ENCODE data around the gene OR10H3.

DNA sequence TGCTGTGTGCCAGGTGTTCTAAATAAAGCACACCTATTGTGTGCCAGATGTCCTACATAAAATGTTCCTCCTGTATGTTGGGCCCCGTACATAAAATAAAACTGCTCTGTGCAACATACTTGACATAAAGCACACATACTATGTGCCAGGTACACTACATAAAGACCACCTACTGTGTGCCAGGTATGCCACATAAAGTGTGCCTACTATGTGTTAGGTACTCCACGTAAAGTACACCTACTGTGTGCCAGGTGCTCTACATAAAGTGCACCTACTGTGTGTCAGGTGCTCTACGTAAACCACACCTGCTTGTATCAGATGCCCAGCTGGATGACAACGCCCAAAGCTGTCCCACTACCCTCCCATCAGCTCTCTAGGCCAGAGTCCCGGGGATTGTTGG, 43.9 kb downstream of the OR10H3 start:
- TF ChIP-seq CTCF (IDR thresholded peaks at IDR 0.05 in 8 of 11, conservative IDR thresholded peaks at IDR 0.05 in 3 of 11) (no peak), POLR2A (IDR thresholded peaks at IDR 0.05) (no peak), POLR2AphosphoS5 (IDR thresholded peaks at IDR 0.05) (no peak)

Measured in spleen (tissue), 7 donors.